HepG2 (cell line): ENCODE results near the gene HCRT. TPM values are rescaled to one million over a fixed set of nuclear protein-coding genes. Genes with fewer than 3 reads are reported as not detected.
A peak's percentile ranks its signal among the peaks of the same experiment; 100 is the strongest.

ENCODE experiments used
- MAF1 ChIP-seq: sonication (generic); formaldehyde crosslinking; IDR thresholded peaks from 2 replicates; pipeline ENCODE4 v1.5.0; 2020; ENCODE audit warnings: missing genetic modification reagents, borderline replicate concordance
- MAFF ChIP-seq: IDR thresholded peaks from 2 replicates; pipeline ENCODE4 v1.6.1; 2011; ENCODE audit warnings: low read depth, low read length, improper control_type of control experiment
- NAIF1 ChIP-seq: sonication (generic); formaldehyde crosslinking; IDR thresholded peaks from 2 replicates; pipeline ENCODE4 v1.5.0; 2020; ENCODE audit warnings: mild to moderate bottlenecking, missing genetic modification reagents, borderline replicate concordance
- NR2F6 ChIP-seq, 2 experiments: IDR thresholded peaks; 2 replicates each; pipeline ENCODE4 v1.6.1; 2016; ENCODE audit warnings: antibody characterized with exemption in 1 of 2, mild to moderate bottlenecking in 1 of 2
- RBAK ChIP-seq: sonication (generic); formaldehyde crosslinking; IDR thresholded peaks from 2 replicates; pipeline ENCODE4 v1.5.1; 2020; ENCODE audit warnings: mild to moderate bottlenecking, missing genetic modification reagents
- REL ChIP-seq: sonication (generic); formaldehyde crosslinking; conservative IDR thresholded peaks from 2 replicates; pipeline ENCODE4 v1.8.0; 2022; ENCODE audit warnings: mild to moderate bottlenecking, missing genetic modification reagents, moderate library complexity
- RFXAP ChIP-seq: sonication (generic); formaldehyde crosslinking; IDR thresholded peaks from 2 replicates; pipeline ENCODE4 v1.4.0; 2020; ENCODE audit warnings: missing genetic modification reagents, borderline replicate concordance
- SMAD3 ChIP-seq: sonication (generic); formaldehyde crosslinking; IDR thresholded peaks from 2 replicates; pipeline ENCODE4 v1.4.0; 2020; ENCODE audit warnings: missing genetic modification reagents
- SP4 ChIP-seq: sonication (generic); formaldehyde crosslinking; IDR thresholded peaks from 2 replicates; pipeline ENCODE4 v1.8.1; 2023; ENCODE audit warnings: mild to moderate bottlenecking, missing genetic modification reagents
- THAP11 ChIP-seq: IDR thresholded peaks from 2 replicates; pipeline ENCODE4 v1.6.1; 2016; ENCODE audit warnings: missing biosample characterization, missing genetic modification reagents
- YEATS2 ChIP-seq: sonication (generic); formaldehyde crosslinking; IDR thresholded peaks from 2 replicates; pipeline ENCODE4 v1.4.0; 2020; ENCODE audit warnings: missing genetic modification reagents, borderline replicate concordance
- ZNF263 ChIP-seq: sonication (generic); formaldehyde crosslinking; IDR thresholded peaks from 2 replicates; pipeline ENCODE4 v1.4.0; 2020; ENCODE audit warnings: missing genetic modification reagents
- ZNF34 ChIP-seq: sonication (generic); formaldehyde crosslinking; IDR thresholded peaks from 2 replicates; pipeline ENCODE4 v1.4.0; 2020; ENCODE audit warnings: mild to moderate bottlenecking, missing genetic modification reagents, borderline replicate concordance
- ZNF616 ChIP-seq: sonication (generic); formaldehyde crosslinking; IDR thresholded peaks from 2 replicates; pipeline ENCODE4 v1.5.0; 2020; ENCODE audit warnings: low read depth, mild to moderate bottlenecking, missing genetic modification reagents
- ZNF678 ChIP-seq: sonication (generic); formaldehyde crosslinking; IDR thresholded peaks from 2 replicates; pipeline ENCODE4 v1.4.0; 2020; ENCODE audit warnings: mild to moderate bottlenecking, missing genetic modification reagents
- ZNF773 ChIP-seq: sonication (generic); formaldehyde crosslinking; IDR thresholded peaks from 2 replicates; pipeline ENCODE4 v1.4.0; 2020; ENCODE audit warnings: missing genetic modification reagents, borderline replicate concordance
- polyA plus RNA-seq, 8 experiments: library from polyadenylated mRNA; depleted of rRNA in 3 of 8; stranded (reverse) in 7 of 8; unstranded in 1 of 8; fragments of >200 nt; fragmentation: Illumina TruSeq in 4 of 8; extraction: Trizol in 4 of 8; gene quantifications; 2 replicates each; pipeline versions ENCODE4 v1.2.1 to v1.2.3, GENCODE V29; 2011 to 2016; ENCODE audit warnings: low read depth in 4 of 8, missing spikeins in 1 of 8, mixed read lengths in 1 of 8; ENCODE audit not compliant: insufficient read depth in 1 of 8
- total RNA-seq, 5 experiments: library from RNA; depleted of rRNA; stranded (reverse); fragments of >200 nt; fragmentation: Illumina TruSeq; extraction: Trizol; gene quantifications; 2 replicates each; pipeline ENCODE4 v1.2.3, GENCODE V29; 2016; ENCODE audit warnings: low read depth in 1 of 5
- TF ChIP-seq, protein P1 (sequence below): IDR thresholded peaks from 2 replicates; pipeline ENCODE4 v1.4.0; 2020; ENCODE audit warnings: mild to moderate bottlenecking, missing genetic modification reagents
- TF ChIP-seq, protein P2 (sequence below): IDR thresholded peaks from 2 replicates; pipeline ENCODE4 v1.6.1; 2016; ENCODE audit warnings: low read depth, borderline replicate concordance
- TF ChIP-seq, protein P3 (sequence below): sonication (generic); formaldehyde crosslinking; IDR thresholded peaks from 2 replicates; pipeline ENCODE4 v1.5.0; 2020; ENCODE audit warnings: mild to moderate bottlenecking, missing genetic modification reagents
- TF ChIP-seq, protein P4 (sequence below): sonication (generic); formaldehyde crosslinking; IDR thresholded peaks from 2 replicates; pipeline ENCODE4 v1.5.0; 2020; ENCODE audit warnings: mild to moderate bottlenecking, missing genetic modification reagents

The HCRT gene
- total and polyA plus RNA-seq, 2 of the 13 experiments (the other 11 are each of a cell fraction or from before 2014, with no cell fraction given) = not detected

DNA sequence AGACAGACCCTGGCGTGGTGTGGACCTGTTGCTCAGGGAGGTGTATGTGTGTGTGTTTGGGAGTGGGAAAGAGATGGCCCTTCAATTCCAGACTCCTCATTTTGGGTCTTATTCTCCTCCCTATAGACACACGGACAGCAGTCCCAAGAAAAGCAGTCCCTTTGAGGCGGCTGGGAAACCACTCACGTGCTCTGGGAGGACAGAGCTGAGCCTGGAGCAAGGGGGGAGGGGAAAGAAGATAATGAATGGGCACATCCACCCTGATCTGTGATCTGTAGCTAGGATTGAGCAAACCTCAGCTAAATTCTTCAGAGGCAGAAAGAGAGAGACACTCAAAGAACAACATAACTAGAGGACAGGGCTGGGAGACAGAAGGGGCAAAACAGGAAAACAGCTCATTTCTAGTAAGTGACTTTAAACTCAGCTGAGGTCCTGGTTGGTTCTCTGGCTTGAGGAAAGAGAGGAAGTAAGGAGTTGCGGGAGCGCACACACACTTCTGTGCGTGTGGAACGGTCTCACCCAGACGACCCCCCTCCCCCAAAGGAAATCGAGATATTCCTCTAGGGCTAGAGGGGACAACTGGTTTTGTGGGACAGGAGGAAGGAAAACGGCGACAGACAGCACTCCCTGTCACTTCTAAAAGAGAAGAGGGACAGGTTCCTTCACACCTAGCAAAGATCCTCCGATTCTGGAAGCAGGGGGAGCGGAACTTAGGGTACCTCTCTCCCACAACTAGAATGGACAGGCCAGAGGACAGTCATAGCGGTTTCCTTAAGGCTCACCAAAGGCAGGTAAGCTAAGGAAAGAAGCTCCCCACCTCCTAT lies 31.1 kb downstream of the HCRT start (continued):
- TF ChIP-seq, protein P1, sequence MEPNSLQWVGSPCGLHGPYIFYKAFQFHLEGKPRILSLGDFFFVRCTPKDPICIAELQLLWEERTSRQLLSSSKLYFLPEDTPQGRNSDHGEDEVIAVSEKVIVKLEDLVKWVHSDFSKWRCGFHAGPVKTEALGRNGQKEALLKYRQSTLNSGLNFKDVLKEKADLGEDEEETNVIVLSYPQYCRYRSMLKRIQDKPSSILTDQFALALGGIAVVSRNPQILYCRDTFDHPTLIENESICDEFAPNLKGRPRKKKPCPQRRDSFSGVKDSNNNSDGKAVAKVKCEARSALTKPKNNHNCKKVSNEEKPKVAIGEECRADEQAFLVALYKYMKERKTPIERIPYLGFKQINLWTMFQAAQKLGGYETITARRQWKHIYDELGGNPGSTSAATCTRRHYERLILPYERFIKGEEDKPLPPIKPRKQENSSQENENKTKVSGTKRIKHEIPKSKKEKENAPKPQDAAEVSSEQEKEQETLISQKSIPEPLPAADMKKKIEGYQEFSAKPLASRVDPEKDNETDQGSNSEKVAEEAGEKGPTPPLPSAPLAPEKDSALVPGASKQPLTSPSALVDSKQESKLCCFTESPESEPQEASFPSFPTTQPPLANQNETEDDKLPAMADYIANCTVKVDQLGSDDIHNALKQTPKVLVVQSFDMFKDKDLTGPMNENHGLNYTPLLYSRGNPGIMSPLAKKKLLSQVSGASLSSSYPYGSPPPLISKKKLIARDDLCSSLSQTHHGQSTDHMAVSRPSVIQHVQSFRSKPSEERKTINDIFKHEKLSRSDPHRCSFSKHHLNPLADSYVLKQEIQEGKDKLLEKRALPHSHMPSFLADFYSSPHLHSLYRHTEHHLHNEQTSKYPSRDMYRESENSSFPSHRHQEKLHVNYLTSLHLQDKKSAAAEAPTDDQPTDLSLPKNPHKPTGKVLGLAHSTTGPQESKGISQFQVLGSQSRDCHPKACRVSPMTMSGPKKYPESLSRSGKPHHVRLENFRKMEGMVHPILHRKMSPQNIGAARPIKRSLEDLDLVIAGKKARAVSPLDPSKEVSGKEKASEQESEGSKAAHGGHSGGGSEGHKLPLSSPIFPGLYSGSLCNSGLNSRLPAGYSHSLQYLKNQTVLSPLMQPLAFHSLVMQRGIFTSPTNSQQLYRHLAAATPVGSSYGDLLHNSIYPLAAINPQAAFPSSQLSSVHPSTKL (CRISPR knock-in tag) = 0 out of 2 replicates have a peak, but pooled peaks have one; percentile 2
- no peak for TF ChIP-seq RBAK
- TF ChIP-seq NR2F6 (IDR thresholded peaks at IDR 0.05) = no peak
- TF ChIP-seq NR2F6 (CRISPR knock-in tag; IDR thresholded peaks at IDR 0.05) = no peak
- TF ChIP-seq, protein P2, sequence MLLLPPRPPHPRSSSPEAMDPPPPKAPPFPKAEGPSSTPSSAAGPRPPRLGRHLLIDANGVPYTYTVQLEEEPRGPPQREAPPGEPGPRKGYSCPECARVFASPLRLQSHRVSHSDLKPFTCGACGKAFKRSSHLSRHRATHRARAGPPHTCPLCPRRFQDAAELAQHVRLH = no peak
- no peak; the same call in 1 of the 2 replicates for TF ChIP-seq YEATS2
- no peak for TF ChIP-seq RFXAP (CRISPR knock-in tag)
- peak; percentile 38; the same call in 1 of the 2 replicates for TF ChIP-seq MAFF
- TF ChIP-seq ZNF678 = no peak
- 0 out of 2 replicates have a peak, but pooled peaks have one; percentile 1 for TF ChIP-seq SMAD3 (CRISPR knock-in tag)
- no peak for TF ChIP-seq REL
- 0 out of 2 replicates have a peak, but pooled peaks have one; percentile 33 for TF ChIP-seq THAP11
- TF ChIP-seq ZNF616 (CRISPR knock-in tag) = no peak
- no peak for TF ChIP-seq ZNF773
- 0 out of 2 replicates have a peak, but pooled peaks have one; percentile 49 for TF ChIP-seq NAIF1 (CRISPR knock-in tag)
- TF ChIP-seq, protein P3, sequence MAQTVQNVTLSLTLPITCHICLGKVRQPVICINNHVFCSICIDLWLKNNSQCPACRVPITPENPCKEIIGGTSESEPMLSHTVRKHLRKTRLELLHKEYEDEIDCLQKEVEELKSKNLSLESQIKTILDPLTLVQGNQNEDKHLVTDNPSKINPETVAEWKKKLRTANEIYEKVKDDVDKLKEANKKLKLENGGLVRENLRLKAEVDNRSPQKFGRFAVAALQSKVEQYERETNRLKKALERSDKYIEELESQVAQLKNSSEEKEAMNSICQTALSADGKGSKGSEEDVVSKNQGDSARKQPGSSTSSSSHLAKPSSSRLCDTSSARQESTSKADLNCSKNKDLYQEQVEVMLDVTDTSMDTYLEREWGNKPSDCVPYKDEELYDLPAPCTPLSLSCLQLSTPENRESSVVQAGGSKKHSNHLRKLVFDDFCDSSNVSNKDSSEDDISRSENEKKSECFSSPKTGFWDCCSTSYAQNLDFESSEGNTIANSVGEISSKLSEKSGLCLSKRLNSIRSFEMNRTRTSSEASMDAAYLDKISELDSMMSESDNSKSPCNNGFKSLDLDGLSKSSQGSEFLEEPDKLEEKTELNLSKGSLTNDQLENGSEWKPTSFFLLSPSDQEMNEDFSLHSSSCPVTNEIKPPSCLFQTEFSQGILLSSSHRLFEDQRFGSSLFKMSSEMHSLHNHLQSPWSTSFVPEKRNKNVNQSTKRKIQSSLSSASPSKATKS (CRISPR knock-in tag) = no peak
- TF ChIP-seq, protein P4, sequence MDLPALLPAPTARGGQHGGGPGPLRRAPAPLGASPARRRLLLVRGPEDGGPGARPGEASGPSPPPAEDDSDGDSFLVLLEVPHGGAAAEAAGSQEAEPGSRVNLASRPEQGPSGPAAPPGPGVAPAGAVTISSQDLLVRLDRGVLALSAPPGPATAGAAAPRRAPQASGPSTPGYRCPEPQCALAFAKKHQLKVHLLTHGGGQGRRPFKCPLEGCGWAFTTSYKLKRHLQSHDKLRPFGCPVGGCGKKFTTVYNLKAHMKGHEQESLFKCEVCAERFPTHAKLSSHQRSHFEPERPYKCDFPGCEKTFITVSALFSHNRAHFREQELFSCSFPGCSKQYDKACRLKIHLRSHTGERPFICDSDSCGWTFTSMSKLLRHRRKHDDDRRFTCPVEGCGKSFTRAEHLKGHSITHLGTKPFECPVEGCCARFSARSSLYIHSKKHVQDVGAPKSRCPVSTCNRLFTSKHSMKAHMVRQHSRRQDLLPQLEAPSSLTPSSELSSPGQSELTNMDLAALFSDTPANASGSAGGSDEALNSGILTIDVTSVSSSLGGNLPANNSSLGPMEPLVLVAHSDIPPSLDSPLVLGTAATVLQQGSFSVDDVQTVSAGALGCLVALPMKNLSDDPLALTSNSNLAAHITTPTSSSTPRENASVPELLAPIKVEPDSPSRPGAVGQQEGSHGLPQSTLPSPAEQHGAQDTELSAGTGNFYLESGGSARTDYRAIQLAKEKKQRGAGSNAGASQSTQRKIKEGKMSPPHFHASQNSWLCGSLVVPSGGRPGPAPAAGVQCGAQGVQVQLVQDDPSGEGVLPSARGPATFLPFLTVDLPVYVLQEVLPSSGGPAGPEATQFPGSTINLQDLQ (CRISPR knock-in tag) = 0 out of 2 replicates have a peak, but pooled peaks have one; percentile 37
- 0 out of 2 replicates have a peak, but pooled peaks have one; percentile 10 for TF ChIP-seq MAF1 (CRISPR knock-in tag)
- TF ChIP-seq ZNF34 (CRISPR knock-in tag) = no peak
- 0 out of 2 replicates have a peak, but pooled peaks have one; percentile 35 for TF ChIP-seq SP4 (CRISPR knock-in tag)
- peak; percentile 87 for TF ChIP-seq ZNF263
